ENCODE measurements around the gene AAGAB.

AAGAB gene

GRCh38 chr15:67187351-67187854 is 67.1 kb downstream of the AAGAB start:
- DNase-seq (ENCODE audit: low read depth), result no peak

- no peak for DNase-seq (ENCODE audit: low read depth)
Observed at GRCh38 chr15:67186688-67187087, 67.8 kb downstream of the AAGAB start.

GRCh38 chr15:67186226-67186649 is 68.2 kb downstream of the AAGAB start:
- DNase-seq (ENCODE audit: low read depth), result no peak

GRCh38 chr15:67185621-67186225 is 68.7 kb downstream of the AAGAB start:
- no peak for DNase-seq (ENCODE audit: low read depth)

- DNase-seq (ENCODE audit: low read depth), result no peak
Observed at GRCh38 chr15:67185051-67185450, 69.4 kb downstream of the AAGAB start.

GRCh38 chr15:67184208-67184925 is 70.1 kb downstream of the AAGAB start:
- no peak for DNase-seq (ENCODE audit: low read depth)

- no peak for DNase-seq (ENCODE audit: low read depth)
Observed at GRCh38 chr15:67183443-67184169, 70.9 kb downstream of the AAGAB start.

- DNase-seq (ENCODE audit: low read depth), result no peak
Observed at GRCh38 chr15:67181221-67181639, 73.2 kb downstream of the AAGAB start.

GRCh38 chr15:67180514-67181191 is 73.8 kb downstream of the AAGAB start:
- no peak for DNase-seq (ENCODE audit: low read depth)

GRCh38 chr15:67180035-67180434 is 74.4 kb downstream of the AAGAB start:
- no peak for DNase-seq (ENCODE audit: low read depth)

- DNase-seq (ENCODE audit: low read depth), result no peak
Observed at GRCh38 chr15:67179411-67179995, 75.0 kb downstream of the AAGAB start.

GRCh38 chr15:67178569-67179210 is 75.8 kb downstream of the AAGAB start:
- DNase-seq (ENCODE audit: low read depth), result no peak

GRCh38 chr15:67177752-67178151 is 76.7 kb downstream of the AAGAB start:
- no peak for DNase-seq (ENCODE audit: low read depth)

GRCh38 chr15:67176195-67176971 is 78.1 kb downstream of the AAGAB start:
- DNase-seq (ENCODE audit: low read depth), result no peak

- DNase-seq (ENCODE audit: low read depth), result no peak
Observed at GRCh38 chr15:67175643-67176071, 78.8 kb downstream of the AAGAB start.

GRCh38 chr15:67174864-67175573 is 79.4 kb downstream of the AAGAB start:
- DNase-seq (ENCODE audit: low read depth), result no peak

GRCh38 chr15:67174446-67174845 is 80.0 kb downstream of the AAGAB start:
- no peak for DNase-seq (ENCODE audit: low read depth)

GRCh38 chr15:67173786-67174185 is 80.7 kb downstream of the AAGAB start:
- DNase-seq (ENCODE audit: low read depth), result no peak

GRCh38 chr15:67173005-67173404 is 81.5 kb downstream of the AAGAB start:
- DNase-seq (ENCODE audit: low read depth), result no peak

- no peak for DNase-seq (ENCODE audit: low read depth)
Observed at GRCh38 chr15:67172172-67172571, 82.3 kb downstream of the AAGAB start.

Measured in stimulated activated CD8-positive, alpha-beta memory T cell treated with anti-CD3 and anti-CD28 coated beads, Interleukin-7, amount 100 ng/mL, for 24 hours (primary cell).